Psoas muscle (tissue), 8 donors: ENCODE measurements around the gene WRAP73. TPM values are rescaled to one million over a fixed set of nuclear protein-coding genes. Genes with fewer than 3 reads are reported as not detected.

ENCODE experiments used
- ATAC-seq, 4 donors: fragments of 200-7000 bp; cut with Tn5 transposase; one replicate each; pipeline ENCODE4 v1.9.1; 2020; ENCODE audit warnings: moderate library complexity in 3 of 4, mild to moderate bottlenecking in 2 of 4
- DNase-seq, 2 donors: peaks; one replicate each; pipeline ENCODE4 v3.0.0-alpha.2; 2020
- H3K27ac ChIP-seq: fragments of 200-600 bp; one replicate; pipeline ENCODE4 v1.8.0; 2022
- H3K27me3 ChIP-seq, 3 donors: fragments of 200-600 bp in 1 of 3; one replicate each; pipeline versions ENCODE4 v1.6.1 to v1.8.0; 2013 to 2022; ENCODE audit warnings: low read length in 2 of 3, mild to moderate bottlenecking in 2 of 3, moderate library complexity in 1 of 3; ENCODE audit not compliant: insufficient read depth in 3 of 3
- H3K36me3 ChIP-seq, 2 donors: fragments of 200-600 bp in 1 of 2; one replicate each; pipeline versions ENCODE4 v1.6.1 to v1.8.0; 2013 to 2022; ENCODE audit warnings: low read depth in 1 of 2, mild to moderate bottlenecking in 1 of 2, moderate library complexity in 1 of 2; ENCODE audit not compliant: insufficient read depth in 1 of 2
- H3K4me1 ChIP-seq: fragments of 200-600 bp; one replicate; pipeline ENCODE4 v1.8.0; 2022
- H3K4me3 ChIP-seq: fragments of 200-600 bp; one replicate; pipeline ENCODE4 v1.8.0; 2022; ENCODE audit warnings: mild to moderate bottlenecking
- H3K9me3 ChIP-seq: fragments of 200-600 bp; one replicate; pipeline ENCODE4 v1.8.0; 2022
- WGBS, 3 donors: extraction: QIAGEN DNeasy Blood & Tissue Kit; methylation state at CpG; one replicate each; pipeline versions ENCODE4 v1.1.6 to v1.1.7; 2013; 5-methylcytosine and 5-hydroxymethylcytosine counted together
- intact Hi-C, 2 donors: fragments of 100-400 bp; cut with DNase I; formaldehyde crosslinking; loops; one replicate each; pipeline versions ENCODE4 v1.11.0 to v1.14.2; 2022
- polyA plus RNA-seq, 3 donors: library from polyadenylated mRNA; stranded (reverse); fragments of 200-250 nt; gene quantifications; one replicate each; pipeline ENCODE4 v1.2.3, GENCODE V29; 2013
- total RNA-seq, 4 donors: library from RNA; stranded (reverse); fragmentation: NEBNext Ultra II Directional in 2 of 4; extraction: Animal tissue kit (Norgen Biotek cat#: 25700) in 2 of 4; gene quantifications; one replicate each; pipeline versions ENCODE4 v1.2.1 to v1.2.4, GENCODE V29; 2021 to 2023
- TF ChIP-seq, protein P1 (sequence below): fragments of 200-600 bp; IDR thresholded peaks from one replicate; pipeline ENCODE4 v1.8.0; 2022; ENCODE audit warnings: antibody characterized with exemption
- donor health status: healthy with polysubstance abuse.
- donor health status: DM: no; HTN: no; CAD: no; lungs with moderate emphysema.
- donor health status: Bipolar disorder and iron deficiency.
- donor health status: healthy.
- donor health status: DM: yes; HTN: yes; CAD: no.
- donor health status: DM: no; HTN: no; CAD: no.
- donor health status: DM: no; HTN: no; CAD: no.
- donor health status: DM: yes; HTN: yes; CAD: no.

Gene WRAP73
- total and polyA plus RNA-seq, 7 donors, result 10.8 to 21.8 (median 12.6) TPM

DNA sequence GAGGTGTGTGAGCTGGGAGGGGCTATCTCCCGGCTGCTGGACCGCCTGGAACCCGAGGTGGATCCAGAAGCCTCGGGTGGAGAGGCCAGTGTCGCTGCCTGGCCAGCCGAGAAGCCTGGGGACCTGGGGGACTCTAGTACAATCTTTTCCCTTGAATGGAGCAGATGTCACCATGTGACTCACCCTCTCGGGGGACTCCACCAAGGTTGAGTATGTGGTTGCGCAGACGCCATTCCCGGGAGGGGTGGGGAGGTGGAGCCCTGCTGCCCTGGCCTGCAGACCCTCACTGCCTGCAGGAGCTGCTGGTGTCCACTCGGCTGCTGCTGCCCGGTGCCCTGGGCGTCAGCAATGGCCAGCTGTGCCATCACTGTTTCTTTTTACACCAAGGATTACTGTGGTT is 42.7 kb upstream of the WRAP73 start:
- ATAC-seq, result no peak
- no peak for DNase-seq
- TF ChIP-seq, protein P1, sequence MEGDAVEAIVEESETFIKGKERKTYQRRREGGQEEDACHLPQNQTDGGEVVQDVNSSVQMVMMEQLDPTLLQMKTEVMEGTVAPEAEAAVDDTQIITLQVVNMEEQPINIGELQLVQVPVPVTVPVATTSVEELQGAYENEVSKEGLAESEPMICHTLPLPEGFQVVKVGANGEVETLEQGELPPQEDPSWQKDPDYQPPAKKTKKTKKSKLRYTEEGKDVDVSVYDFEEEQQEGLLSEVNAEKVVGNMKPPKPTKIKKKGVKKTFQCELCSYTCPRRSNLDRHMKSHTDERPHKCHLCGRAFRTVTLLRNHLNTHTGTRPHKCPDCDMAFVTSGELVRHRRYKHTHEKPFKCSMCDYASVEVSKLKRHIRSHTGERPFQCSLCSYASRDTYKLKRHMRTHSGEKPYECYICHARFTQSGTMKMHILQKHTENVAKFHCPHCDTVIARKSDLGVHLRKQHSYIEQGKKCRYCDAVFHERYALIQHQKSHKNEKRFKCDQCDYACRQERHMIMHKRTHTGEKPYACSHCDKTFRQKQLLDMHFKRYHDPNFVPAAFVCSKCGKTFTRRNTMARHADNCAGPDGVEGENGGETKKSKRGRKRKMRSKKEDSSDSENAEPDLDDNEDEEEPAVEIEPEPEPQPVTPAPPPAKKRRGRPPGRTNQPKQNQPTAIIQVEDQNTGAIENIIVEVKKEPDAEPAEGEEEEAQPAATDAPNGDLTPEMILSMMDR, result no peak
- H3K4me1 ChIP-seq, result no peaks in the 10 kb centered on the region
- no peaks in the 10 kb centered on the region for H3K36me3 ChIP-seq
- intact Hi-C loops, result no loop called here
- H3K9me3 ChIP-seq, result no peaks in the 10 kb centered on the region
- no peak overlapping the region for H3K4me3 ChIP-seq
- no peak overlapping the region for H3K27ac ChIP-seq
- 54 to 58% (median 54%) methylated on average over 12 to 13 of the region's 13 CpGs for WGBS, 3 donors
- H3K27me3 ChIP-seq, result peaks cover 0 to 2% (median 0%) of the 10 kb centered on the region in 3 donors

DNA sequence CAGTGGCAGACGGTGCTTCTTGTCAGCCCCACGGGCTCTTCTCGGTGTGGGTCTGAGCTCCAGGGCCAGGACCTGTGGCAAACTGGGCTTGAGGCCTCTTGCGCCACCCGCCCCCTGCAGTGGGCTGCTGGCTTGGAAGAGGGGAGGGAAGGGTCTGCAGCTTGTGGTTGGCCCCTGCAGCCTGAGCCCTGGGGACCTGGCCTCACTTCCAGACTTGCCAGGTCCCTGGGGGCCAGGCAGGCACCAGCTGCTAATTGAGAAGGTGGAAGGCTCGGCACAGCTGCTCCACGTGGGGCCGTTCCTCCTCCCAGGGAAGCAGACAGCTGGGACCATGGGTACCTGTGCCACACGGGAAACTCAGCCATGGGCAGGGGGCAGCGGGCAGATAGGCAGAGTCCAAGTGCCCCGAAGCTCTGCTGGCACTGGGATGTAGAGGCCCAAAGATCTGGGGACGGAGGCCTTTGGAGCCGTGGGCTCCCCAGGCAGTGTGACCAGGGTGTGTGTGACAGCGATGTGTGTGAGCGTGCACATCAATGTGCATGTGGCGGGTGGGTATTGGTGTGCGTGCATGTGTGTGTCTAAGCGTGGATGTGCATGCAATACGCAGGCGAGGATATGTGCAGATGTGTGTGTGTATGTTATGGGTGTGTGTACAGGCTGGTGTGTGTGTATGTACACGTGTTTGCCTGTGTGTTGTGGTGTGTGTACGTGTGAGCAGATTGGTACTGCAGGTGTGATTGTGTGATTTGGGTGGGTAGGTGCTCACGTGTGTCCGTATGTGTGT is 41.7 kb upstream of the WRAP73 start:
- H3K27me3 ChIP-seq, result peaks cover 0 to 2% (median 0%) of the 10 kb centered on the region in 3 donors
- no peak overlapping the region for H3K4me3 ChIP-seq
- 82 to 87% (median 84%) methylated on average over 23 to 24 of the region's 24 CpGs for WGBS, 3 donors
- no peaks in the 10 kb centered on the region for H3K36me3 ChIP-seq
- TF ChIP-seq, protein P1, result no peak
- no peak for DNase-seq
- no peak overlapping the region for H3K27ac ChIP-seq
- no peak for ATAC-seq
- no peaks in the 10 kb centered on the region for H3K9me3 ChIP-seq
- no peaks in the 10 kb centered on the region for H3K4me1 ChIP-seq
- intact Hi-C loops, result no loop called here

DNA sequence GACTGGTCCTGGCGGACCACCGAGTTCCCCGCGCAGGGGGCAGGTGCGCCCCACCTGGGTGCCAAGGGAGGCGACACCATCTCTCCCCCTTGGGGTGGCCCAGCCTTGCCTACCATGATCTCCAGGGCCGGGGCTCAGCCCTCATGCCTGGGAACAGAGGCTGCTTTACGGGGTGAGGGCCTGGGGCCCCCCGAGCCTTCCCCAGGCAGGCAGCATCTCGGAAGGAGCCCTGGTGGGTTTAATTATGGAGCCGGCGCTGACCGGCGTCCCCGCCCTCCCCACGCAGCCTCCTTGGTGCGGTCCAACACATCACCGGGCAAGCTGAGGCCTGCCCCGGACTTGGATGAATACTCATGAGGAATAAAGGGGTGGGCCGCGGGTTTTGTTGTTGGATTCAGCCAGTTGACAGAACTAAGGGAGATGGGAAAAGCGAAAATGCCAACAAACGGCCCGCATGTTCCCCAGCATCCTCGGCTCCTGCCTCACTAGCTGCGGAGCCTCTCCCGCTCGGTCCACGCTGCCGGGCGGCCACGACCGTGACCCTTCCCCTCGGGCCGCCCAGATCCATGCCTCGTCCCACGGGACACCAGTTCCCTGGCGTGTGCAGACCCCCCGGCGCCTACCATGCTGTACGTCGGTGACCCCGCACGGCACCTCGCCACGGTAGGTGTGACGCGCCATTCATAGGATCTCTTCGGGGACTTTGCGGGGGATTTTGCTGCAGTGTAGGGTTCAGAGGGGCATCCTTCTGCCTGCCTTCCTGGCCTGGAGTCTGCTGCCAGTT is 40.6 kb upstream of the WRAP73 start:
- Histone ChIP-seq H3K27ac (no peak overlapping the region), H3K9me3 (no peaks in the 10 kb centered on the region), H3K36me3 (no peaks in the 10 kb centered on the region), H3K27me3 (no peaks in the 10 kb centered on the region), H3K4me3 (no peak overlapping the region), H3K4me1 (no peaks in the 10 kb centered on the region)
- TF ChIP-seq, protein P1, result no peak
- 91 to 95% (median 94%) methylated on average over 43 to 50 of the region's 50 CpGs for WGBS, 3 donors
- intact Hi-C loops, result no loop called here
- DNase-seq (no peak), ATAC-seq (no peak)

DNA sequence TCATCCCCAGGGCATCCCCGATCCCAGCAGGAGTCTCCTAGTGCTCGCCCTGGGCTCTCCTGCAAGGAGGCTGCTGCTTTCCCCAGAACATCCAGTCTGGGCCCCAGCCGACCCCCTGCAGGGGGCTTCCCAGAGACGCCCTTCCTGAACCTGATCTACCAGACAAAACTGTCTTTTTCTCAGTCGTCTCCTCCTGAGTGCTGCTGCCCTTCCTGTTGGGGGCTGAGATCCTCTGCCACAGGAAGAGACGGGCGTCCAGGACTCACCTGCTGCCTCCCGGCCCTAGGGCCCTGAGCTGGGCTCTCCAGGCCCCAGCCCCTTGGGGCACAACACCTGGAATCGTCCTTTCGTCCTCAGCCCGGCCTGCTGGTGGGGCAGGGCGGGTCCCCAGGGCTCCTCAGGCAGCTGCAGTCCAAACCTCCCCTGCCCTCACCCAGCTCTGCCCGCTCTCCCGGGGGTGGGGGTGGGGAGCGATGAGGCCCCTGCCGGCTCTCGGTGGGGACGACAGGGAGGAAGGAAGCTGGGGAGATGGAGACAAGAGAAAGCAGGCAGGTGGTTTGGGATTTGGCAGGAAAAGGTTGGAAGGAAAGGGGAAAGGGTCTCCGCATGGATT is 39.3 kb upstream of the WRAP73 start:
- TF ChIP-seq, protein P1, result no peak
- intact Hi-C loops, result loop anchor here in 1 of 2 donors (5.0 kb wide), 1 partner anchor 38 kb away; no protein-coding TSS in a partner anchor
- H3K27ac ChIP-seq, result no peak overlapping the region
- ATAC-seq, result no peak
- H3K27me3 ChIP-seq, result no peaks in the 10 kb centered on the region
- WGBS, 3 donors, result 68 to 77% (median 68%) methylated on average over 19 of the region's 19 CpGs
- no peak for DNase-seq
- no peaks in the 10 kb centered on the region for H3K36me3 ChIP-seq
- no peaks in the 10 kb centered on the region for H3K9me3 ChIP-seq
- no peak overlapping the region for H3K4me3 ChIP-seq
- H3K4me1 ChIP-seq, result no peaks in the 10 kb centered on the region
